Measurements from ENCODE around the gene ESR1. TPM values are rescaled to one million over a fixed set of nuclear protein-coding genes. Genes with fewer than 3 reads are reported as not detected.

The ESR1 gene
- not detected in 2 replicates for total RNA-seq (2014; rRNA removed; shearing (Covaris generic))

DNA sequence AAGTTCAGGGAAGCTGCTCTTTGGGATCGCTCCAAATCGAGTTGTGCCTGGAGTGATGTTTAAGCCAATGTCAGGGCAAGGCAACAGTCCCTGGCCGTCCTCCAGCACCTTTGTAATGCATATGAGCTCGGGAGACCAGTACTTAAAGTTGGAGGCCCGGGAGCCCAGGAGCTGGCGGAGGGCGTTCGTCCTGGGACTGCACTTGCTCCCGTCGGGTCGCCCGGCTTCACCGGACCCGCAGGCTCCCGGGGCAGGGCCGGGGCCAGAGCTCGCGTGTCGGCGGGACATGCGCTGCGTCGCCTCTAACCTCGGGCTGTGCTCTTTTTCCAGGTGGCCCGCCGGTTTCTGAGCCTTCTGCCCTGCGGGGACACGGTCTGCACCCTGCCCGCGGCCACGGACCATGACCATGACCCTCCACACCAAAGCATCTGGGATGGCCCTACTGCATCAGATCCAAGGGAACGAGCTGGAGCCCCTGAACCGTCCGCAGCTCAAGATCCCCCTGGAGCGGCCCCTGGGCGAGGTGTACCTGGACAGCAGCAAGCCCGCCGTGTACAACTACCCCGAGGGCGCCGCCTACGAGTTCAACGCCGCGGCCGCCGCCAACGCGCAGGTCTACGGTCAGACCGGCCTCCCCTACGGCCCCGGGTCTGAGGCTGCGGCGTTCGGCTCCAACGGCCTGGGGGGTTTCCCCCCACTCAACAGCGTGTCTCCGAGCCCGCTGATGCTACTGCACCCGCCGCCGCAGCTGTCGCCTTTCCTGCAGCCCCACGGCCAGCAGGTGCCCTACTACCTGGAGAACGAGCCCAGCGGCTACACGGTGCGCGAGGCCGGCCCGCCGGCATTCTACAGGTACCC is at the start of gene ESR1:
Gene ESR1 (plus strand): TSS at position 170 of the 858 bp plus-strand sequence. CDS start 231 bp downstream, at position 401.
- Histone ChIP-seq H3K4me1 (replicated peaks) (no peaks in the 10 kb centered on the region), H3K27me3 (replicated peaks) (peaks cover 4% of the 10 kb centered on the region; the same call in 1 of the 2 replicates), H3K9me3 (replicated peaks) (no peaks in the 10 kb centered on the region), H3K27ac (no peak within 1 kb of the TSS), H3K4me3 (no peak within 1 kb of the TSS), H3K36me3 (no peaks in the 10 kb centered on the region)
- no peak for DNase-seq (ENCODE audit: low read depth in 1 of 2, low spot score in 2 of 2)

DNA sequence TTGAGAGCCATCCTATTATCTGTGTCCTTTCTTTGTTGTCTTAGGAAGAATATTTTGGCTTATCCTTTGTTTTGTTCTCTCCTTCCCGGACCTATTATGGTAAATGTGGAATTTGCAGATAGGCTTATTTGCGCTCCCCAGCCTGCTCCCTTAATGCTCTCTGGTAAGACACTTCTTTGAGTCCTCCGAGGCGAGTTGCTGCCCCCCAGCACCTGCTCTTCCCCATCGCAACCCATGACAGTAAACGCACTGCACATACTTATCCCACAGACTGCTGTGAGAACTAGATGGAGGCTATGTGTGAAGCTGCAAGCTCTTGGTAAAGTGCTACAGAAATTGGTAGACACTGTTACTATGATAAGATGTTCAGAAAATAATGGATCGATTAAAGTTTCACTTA is 47.0 kb upstream of the ESR1 start:
- no peak overlapping the region for H3K27ac ChIP-seq
- H3K36me3 ChIP-seq = no peaks in the 10 kb centered on the region
- H3K4me3 ChIP-seq = no peak overlapping the region
- no peak for DNase-seq (ENCODE audit: low read depth in 1 of 2, low spot score in 2 of 2)
- H3K27me3 ChIP-seq (replicated peaks) = no peaks in the 10 kb centered on the region
- H3K9me3 ChIP-seq (replicated peaks) = no peaks in the 10 kb centered on the region
- H3K4me1 ChIP-seq (replicated peaks) = no peaks in the 10 kb centered on the region; the same call in 1 of the 2 replicates

DNA sequence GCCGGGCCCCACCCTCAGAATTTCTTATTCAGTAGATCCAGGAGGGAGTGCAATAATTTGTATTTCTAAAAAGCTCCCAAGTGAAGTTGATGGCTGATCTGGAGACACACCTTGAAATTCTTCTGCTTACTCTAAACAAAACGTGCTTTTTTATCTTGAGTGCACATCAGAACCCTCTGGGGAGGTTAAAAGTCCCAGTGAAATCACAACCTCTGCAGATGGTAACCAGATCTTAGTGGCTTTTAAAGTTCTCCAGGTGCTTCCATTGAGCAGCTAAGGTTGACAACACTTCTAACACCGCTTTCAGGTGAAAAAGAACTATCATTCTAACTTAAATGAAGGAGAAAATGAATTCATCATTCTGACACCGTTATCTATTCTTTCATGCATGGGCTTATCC is 45.6 kb upstream of the ESR1 start:
- Histone ChIP-seq H3K36me3 (no peaks in the 10 kb centered on the region), H3K27ac (no peak overlapping the region), H3K4me3 (no peak overlapping the region), H3K27me3 (replicated peaks) (no peaks in the 10 kb centered on the region), H3K9me3 (replicated peaks) (no peaks in the 10 kb centered on the region), H3K4me1 (replicated peaks) (no peaks in the 10 kb centered on the region; the same call in 1 of the 2 replicates)
- DNase-seq (ENCODE audit: low read depth in 1 of 2, low spot score in 2 of 2) = no peak

DNA sequence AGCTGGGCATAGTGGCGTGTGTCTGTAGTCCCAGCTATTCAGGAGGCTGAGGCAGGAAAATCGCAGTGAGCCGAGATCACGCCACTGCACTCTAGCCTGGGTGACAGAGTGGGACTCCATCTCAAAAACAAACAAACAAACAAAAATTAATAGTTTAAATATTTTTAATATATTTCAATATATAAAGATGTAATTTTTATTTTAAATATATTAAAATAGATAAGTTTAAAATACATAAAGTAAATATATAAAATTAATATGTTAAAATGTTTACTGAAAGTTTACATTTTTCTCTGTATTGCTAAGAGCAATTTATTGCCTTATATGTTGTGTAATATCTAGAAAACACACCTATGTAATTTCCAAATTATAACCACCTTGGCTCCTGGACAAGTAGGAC is 44.7 kb upstream of the ESR1 start:
- H3K27ac ChIP-seq = no peak overlapping the region
- H3K27me3 ChIP-seq (replicated peaks) = no peaks in the 10 kb centered on the region
- H3K4me3 ChIP-seq = no peak overlapping the region
- no peaks in the 10 kb centered on the region; the same call in 1 of the 2 replicates for H3K4me1 ChIP-seq (replicated peaks)
- no peaks in the 10 kb centered on the region for H3K36me3 ChIP-seq
- H3K9me3 ChIP-seq (replicated peaks) = no peaks in the 10 kb centered on the region
- DNase-seq (ENCODE audit: low read depth in 1 of 2, low spot score in 2 of 2) = no peak

DNA sequence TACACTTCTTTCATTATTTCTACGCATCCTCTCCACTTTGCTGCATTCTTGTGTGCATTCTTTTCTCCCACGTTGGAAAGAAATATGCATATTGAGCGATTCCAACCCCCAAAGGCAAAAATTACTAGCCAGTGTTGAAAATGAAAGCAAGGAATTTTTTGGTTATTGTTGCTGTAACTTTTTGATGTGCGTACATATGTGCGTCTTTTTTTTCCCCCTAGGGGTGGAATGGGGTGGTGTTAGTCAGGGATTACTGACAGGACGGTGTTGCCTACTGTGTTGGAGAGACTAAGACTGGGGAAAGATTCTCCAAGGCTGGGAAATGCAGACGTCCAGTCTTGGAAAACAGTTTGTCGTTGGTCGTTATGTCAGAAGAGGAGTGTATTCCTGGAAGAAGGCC is 44.2 kb upstream of the ESR1 start:
- peak in 1 of 2 experiments; percentile 6 for DNase-seq (ENCODE audit: low read depth in 1 of 2, low spot score in 2 of 2)
- no peaks in the 10 kb centered on the region for H3K36me3 ChIP-seq
- no peak overlapping the region for H3K27ac ChIP-seq
- H3K9me3 ChIP-seq (replicated peaks) = no peaks in the 10 kb centered on the region
- H3K27me3 ChIP-seq (replicated peaks) = no peaks in the 10 kb centered on the region
- no peak overlapping the region for H3K4me3 ChIP-seq
- no peaks in the 10 kb centered on the region; the same call in 1 of the 2 replicates for H3K4me1 ChIP-seq (replicated peaks)

DNA sequence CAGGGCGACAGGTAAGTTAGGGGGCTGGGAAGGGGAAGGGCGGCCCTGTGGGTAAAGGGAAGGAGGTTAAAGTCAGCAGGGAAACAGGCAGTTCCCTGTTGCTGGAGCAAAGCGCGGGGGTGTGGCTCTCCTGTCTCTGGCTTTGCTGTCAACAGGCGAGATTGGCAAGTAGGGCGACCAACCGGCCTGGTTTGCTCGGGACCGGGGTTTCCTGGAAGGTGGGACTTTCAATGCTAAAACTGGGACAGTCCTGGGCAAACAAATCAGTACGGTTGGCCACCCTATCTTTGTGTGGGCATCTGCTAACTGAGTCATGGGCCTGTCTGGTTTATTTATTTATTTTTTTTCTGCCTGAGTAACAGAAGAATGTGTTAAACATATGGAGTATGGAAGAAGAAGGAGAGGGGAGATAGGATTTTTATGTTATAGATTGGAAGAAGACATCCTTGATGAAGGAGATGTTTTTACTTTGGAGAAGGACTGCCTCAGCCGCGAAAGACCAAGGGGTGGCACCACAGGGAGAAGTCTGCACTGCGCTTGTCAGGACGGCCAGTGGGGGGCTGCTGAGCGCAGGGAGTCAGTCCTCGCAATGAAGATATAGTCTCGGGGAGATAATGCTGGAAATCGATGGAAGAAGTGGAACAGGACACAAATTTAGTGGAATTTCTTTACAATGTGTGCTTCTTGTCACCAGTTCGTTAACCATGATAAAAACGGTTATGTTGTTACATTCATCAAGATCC is 43.4 kb upstream of the ESR1 start:
- Histone ChIP-seq H3K36me3 (no peaks in the 10 kb centered on the region), H3K4me3 (no peak overlapping the region), H3K9me3 (replicated peaks) (no peaks in the 10 kb centered on the region), H3K27me3 (replicated peaks) (no peaks in the 10 kb centered on the region), H3K4me1 (replicated peaks) (no peaks in the 10 kb centered on the region; the same call in 1 of the 2 replicates), H3K27ac (no peak overlapping the region)
- DNase-seq (ENCODE audit: low read depth in 1 of 2, low spot score in 2 of 2) = peak; percentile 15 to 58

DNA sequence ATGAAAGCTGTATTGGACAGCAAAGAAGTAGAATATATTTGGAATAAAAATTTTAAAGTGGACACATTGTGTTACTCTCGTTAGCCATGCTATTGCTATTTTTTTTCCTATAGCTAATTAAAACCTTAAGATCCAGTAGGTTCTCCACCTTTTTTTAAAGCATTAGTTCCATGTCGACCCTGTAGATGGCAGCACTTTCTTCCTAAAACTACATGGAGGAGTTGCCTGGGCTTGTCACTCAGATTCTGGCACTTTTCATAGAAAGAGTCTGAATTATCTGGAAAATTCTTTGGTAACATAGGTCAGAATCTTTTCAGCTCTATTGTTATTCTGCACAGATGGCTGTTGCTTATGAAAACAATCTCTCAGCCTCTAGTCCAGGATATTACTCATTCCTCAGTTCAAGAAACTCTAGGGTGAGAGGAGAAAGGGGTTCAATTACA is 42.0 kb upstream of the ESR1 start:
- no peaks in the 10 kb centered on the region; the same call in 1 of the 2 replicates for H3K4me1 ChIP-seq (replicated peaks)
- no peaks in the 10 kb centered on the region for H3K27me3 ChIP-seq (replicated peaks)
- H3K4me3 ChIP-seq = no peak overlapping the region
- DNase-seq (ENCODE audit: low read depth in 1 of 2, low spot score in 2 of 2) = peak; percentile 65 to 71
- H3K9me3 ChIP-seq (replicated peaks) = no peaks in the 10 kb centered on the region
- H3K36me3 ChIP-seq = no peaks in the 10 kb centered on the region
- H3K27ac ChIP-seq = no peak overlapping the region

DNA sequence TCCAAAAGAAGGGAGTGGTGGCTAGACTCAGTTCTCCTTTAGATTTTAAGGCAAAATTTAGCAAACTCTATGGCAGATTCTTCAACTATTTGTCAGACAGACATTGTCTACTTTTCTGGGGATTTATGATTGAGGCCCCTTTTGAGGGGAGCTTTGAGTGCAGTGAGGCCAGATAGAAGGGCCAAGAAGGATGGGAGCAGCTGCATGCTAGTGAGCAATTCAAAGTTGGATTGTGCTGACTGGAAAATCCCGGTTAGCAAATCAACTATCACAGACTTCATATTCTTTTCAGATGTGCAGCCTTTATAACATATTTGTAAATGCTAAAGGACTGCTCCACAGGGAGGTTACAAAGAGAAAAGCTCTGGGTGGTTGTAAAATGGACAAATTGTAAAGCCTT is 35.0 kb upstream of the ESR1 start:
- Histone ChIP-seq H3K4me1 (replicated peaks) (no peaks in the 10 kb centered on the region), H3K27me3 (replicated peaks) (no peaks in the 10 kb centered on the region), H3K9me3 (replicated peaks) (no peaks in the 10 kb centered on the region), H3K27ac (no peak overlapping the region), H3K36me3 (no peaks in the 10 kb centered on the region), H3K4me3 (no peak overlapping the region)
- no peak for DNase-seq (ENCODE audit: low read depth in 1 of 2, low spot score in 2 of 2)

DNA sequence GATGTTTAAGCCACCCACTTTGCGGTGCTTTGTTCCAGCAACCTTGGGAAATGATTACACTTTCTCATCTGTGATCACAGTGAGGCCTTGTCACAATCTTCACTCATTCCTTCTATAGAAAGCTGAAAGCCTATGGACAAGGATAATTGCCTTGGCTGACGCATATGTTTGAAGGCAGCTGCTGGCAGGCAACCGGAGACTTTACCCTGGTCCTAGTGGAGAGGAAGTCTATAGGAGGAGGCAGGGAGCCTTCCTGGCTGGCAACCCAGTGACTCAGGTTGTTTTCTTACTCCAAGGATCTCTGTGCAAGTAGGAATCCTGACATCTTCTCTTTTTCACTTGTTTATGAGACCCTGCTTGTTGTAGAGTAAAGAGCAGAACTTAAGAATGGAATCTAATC is 34.1 kb upstream of the ESR1 start:
- no peaks in the 10 kb centered on the region for H3K27me3 ChIP-seq (replicated peaks)
- no peaks in the 10 kb centered on the region for H3K9me3 ChIP-seq (replicated peaks)
- H3K36me3 ChIP-seq = no peaks in the 10 kb centered on the region
- no peak overlapping the region for H3K27ac ChIP-seq
- no peaks in the 10 kb centered on the region for H3K4me1 ChIP-seq (replicated peaks)
- no peak overlapping the region for H3K4me3 ChIP-seq
- no peak for DNase-seq (ENCODE audit: low read depth in 1 of 2, low spot score in 2 of 2)

DNA sequence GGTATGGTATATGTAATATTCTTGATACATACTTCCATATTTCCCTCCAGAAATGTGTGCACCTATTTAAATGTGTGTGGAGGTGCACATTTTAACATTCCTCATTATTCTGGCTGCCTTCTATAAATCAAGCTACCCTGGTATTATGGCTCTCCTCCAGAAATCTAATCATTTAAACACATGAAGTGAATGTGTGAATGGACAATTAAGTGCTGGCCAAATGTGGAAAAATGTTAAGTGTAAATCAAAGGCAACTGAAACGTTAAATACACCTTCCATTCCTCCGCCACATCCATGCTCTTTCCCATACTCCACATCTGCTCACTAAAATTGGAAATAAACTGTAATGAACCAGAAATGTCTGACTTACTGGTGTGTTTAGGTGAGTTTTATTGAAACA is 24.9 kb upstream of the ESR1 start:
- H3K4me3 ChIP-seq = no peak overlapping the region
- H3K9me3 ChIP-seq (replicated peaks) = no peaks in the 10 kb centered on the region
- no peak for DNase-seq (ENCODE audit: low read depth in 1 of 2, low spot score in 2 of 2)

DNA sequence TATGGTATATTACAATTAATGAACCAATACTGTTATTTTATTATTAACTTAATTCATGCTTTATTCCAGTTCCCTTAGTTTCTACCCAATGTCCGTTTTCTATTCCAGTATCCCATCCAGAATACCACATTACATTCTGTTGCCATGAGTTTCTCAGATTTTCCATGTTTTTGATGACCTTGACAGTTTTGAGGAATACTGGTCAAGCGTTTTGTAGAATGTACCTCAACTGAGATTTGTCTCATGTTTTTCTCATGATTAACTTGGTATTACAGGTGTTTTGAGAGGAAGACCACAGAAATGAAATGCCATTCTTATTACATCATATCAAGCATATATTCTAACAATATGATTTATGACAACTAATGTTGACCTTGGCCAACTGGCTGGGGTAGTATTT is 23.8 kb upstream of the ESR1 start:
- Histone ChIP-seq H3K4me3 (no peak overlapping the region), H3K27me3 (replicated peaks) (no peaks in the 10 kb centered on the region), H3K4me1 (replicated peaks) (no peaks in the 10 kb centered on the region), H3K9me3 (replicated peaks) (no peaks in the 10 kb centered on the region), H3K27ac (no peak overlapping the region), H3K36me3 (no peaks in the 10 kb centered on the region)
- no peak for DNase-seq (ENCODE audit: low read depth in 1 of 2, low spot score in 2 of 2)

More for the DNA sequence above, 24.9 kb upstream of the ESR1 start:
- H3K27ac ChIP-seq = no peak overlapping the region
- no peaks in the 10 kb centered on the region for H3K27me3 ChIP-seq (replicated peaks)
- no peaks in the 10 kb centered on the region for H3K36me3 ChIP-seq
- no peaks in the 10 kb centered on the region for H3K4me1 ChIP-seq (replicated peaks)

DNA sequence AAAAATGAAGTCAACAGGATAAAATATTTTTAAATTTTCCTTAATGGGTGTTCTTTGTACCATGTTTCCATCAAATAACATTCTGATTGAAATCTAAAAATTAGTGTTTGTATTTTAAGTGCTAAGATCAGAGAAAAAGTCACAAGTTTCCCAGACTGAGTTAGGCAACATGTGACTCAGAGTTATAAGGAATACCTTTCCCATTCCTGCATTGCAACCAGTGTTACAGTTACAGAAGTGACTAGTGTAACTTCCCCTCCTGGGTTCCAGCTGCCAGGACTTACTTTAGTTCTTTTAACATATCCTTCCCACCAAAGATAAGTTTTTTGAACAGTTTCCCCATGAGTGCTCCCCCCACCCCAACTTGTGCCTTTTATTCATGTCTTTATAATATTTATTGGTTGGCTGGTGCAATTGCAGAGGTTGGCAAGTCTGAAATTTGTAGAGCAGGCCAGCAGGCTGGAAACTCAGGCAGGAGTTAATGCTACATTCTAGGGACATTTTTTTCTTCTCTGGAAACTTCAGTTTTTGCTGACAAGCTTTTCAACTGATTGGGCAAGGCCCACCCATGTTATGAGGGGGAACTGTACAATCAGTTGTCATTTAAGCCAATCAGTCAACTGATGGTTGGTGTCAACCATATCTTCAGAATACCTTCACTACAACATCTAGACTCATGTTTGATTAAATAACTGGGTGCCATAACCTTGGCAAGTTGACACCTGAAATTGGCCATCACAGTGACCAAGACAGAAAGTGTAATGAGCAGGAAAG is 22.9 kb upstream of the ESR1 start:
- Histone ChIP-seq H3K4me1 (replicated peaks) (no peaks in the 10 kb centered on the region), H3K9me3 (replicated peaks) (no peaks in the 10 kb centered on the region), H3K27me3 (replicated peaks) (no peaks in the 10 kb centered on the region), H3K4me3 (no peak overlapping the region), H3K36me3 (no peaks in the 10 kb centered on the region), H3K27ac (no peak overlapping the region)
- DNase-seq (ENCODE audit: low read depth in 1 of 2, low spot score in 2 of 2) = no peak

DNA sequence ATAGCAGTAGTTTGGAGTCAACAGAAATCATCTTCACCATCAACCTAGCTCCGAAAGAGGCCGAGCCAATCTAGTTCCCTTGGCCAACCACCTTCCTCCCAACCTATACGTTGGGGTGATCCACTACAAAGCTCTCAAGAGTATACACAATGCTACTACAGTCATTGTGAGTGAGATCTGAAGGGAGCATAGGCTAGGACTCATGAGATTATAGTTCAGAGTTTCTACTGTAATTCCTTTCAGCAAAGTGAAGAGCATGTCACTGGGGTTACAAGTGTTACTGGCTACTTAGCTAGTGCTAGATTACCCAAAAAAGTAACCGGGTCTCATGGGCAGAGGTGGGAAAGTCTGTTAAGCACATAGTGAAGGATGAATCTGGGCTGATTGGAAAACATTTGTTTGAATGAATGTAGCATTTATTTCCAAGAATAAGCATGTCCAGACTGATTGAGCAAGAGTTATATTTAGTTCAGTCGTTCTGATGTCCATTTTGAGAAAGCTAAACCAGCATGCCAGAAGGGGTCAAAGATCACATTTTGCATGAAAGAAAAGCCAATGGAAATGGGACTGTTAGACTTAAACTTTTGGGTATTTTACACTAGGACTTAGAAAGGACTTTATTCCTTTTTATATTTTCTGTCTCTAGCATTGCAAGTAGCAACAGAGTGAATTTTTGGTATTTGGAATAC is 10.5 kb upstream of the ESR1 start:
- Histone ChIP-seq H3K4me3 (no peak overlapping the region), H3K27me3 (replicated peaks) (no peaks in the 10 kb centered on the region), H3K36me3 (no peaks in the 10 kb centered on the region), H3K4me1 (replicated peaks) (no peaks in the 10 kb centered on the region), H3K9me3 (replicated peaks) (no peaks in the 10 kb centered on the region), H3K27ac (no peak overlapping the region)
- no peak for DNase-seq (ENCODE audit: low read depth in 1 of 2, low spot score in 2 of 2)

All from SJSA1 (cell line).